Fibroblast of the conjunctiva (primary cell): Measurements from ENCODE around the gene MAMSTR.
"Not testable (repeated sequence)": the region's sequence is repeated elsewhere in the genome, so short reads cannot be mapped to it uniquely, and the experiment has no call there.

ENCODE experiments used
- DNase-seq: peaks from one replicate; pipeline ENCODE4 v3.0.0-alpha.2; 2010; ENCODE audit warnings: low read depth

The MAMSTR gene

GRCh38 chr19:48719263-48720171 lies at the start of gene MAMSTR:
MAMSTR (minus strand) TSS chr19:48719725; CDS start chr19:48719031, 694 bp downstream.
- DNase-seq = no peak

DNA sequence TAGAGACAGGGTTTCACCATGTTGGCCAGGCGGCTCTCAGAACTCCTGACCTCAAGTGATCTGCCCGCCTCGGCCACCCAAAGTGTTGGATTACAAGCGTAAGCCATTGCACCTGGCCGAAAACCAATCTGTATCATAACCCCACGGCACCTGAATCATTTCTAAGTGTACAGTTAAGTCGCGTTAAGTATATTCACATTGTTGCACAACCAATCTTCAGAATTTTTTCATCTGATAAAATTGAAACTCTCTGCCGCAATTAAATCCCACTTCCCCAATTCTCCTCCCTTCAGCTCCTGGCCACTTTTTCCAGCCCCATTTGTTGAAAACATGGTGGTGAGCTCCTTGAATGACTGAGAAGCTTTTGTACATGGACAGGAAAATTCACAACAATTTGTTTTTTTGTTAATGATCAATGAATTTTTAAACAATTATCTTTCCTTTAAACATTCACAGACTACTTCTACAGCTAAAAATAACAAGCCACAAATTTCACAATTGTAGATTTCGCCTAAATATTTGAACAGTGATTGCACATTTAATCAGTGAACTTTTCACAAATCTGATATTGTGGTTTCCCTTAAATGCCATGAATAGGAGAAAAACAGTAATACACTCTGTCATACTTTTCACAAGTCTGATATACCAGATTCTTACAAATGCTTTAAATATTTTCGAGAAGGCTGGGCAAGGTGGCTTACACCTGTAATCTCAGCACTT lies 49.6 kb upstream of the MAMSTR start:
- DNase-seq = no peak

DNA sequence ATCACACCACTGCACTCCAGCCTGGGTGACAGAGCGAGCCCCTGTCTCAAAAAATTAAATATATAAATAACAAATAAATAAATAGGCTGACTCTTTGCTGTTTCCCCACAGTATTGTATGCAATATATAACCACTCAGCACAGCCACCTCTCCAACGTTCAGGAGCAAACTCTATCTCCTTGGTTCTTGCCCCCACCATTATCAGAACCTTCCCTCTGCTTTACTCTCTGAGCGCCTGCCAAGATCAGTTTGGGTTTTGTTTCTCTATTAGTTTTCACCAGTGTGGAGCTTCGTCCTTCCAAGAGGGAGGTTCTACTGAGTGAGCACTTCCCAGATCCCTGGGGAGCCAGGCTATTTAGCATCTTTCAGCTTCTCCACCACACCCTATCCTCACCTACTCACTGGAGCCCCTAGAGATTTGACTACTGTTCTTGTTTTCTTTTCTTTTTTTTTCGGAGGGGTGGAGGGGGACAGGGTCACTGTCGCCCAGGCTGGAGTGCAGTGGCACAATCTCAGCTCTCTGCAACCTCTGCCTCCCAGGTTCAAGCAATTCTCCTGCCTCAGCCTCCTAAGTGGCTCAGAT lies 48.7 kb upstream of the MAMSTR start:
- DNase-seq = not testable (repeated sequence)

- DNase-seq = not testable (repeated sequence)
These were observed 46.3 kb upstream of the MAMSTR start for GRCh38 chr19:48765816-48766215.

DNA sequence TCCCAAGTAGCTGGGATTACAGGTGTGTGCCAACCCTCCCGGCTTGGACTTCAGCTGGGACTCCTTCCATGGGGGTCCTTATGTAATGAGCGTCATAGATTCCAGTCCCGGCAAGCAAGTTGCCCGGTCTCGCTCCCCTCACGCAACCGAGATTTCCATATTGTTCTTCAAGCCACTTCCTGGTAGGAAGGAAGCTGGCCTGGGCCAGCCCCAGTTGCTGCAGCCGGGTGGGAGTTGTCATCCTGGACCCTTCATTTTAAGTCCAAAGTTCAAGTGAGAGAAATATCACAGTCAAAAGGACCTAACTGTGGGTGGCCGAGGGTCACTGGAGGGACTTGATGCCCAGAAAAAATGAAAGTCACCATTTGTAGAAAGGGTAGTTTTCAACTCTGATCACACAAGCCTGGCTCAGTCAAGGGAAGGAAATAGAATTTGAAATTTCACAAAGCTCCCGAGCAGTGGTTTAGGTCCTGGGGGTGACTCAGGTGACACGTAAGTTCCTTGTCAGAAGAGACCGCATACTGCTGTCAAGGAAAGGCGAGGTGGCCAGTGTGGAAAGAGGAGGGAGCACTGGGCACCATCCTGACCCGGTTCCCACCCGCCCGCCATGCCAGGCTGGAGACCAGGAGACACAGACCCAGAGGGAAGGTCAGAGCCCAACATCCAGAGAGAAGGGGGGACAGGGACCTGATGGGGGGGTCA lies 41.1 kb upstream of the MAMSTR start:
- DNase-seq = no peak

GRCh38 chr19:48757741-48758144 lies 38.2 kb upstream of the MAMSTR start:
- no peak for DNase-seq

- no peak for DNase-seq
These were observed 37.7 kb upstream of the MAMSTR start for GRCh38 chr19:48757089-48757675.

DNA sequence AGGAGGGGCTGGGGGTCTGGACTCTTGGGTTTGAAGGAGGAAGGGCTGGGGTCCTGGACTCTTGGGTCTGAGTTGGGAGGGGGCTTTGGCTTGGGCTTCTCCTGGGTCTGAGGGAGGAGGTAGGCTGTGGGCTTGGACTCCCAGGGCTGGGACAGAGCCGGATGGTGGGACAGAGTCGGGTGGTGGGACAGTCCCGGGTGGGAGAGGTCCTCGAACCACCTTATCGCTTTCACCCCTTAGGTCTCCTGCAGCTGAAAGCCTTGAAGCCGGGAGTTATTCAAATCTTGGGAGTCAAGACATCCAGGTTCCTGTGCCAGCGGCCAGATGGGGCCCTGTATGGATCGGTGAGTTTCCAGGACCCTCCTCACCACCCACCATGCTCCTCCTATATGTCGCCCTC lies 37.2 kb upstream of the MAMSTR start:
- no peak for DNase-seq

- no peak for DNase-seq
These were observed 36.7 kb upstream of the MAMSTR start for GRCh38 chr19:48756212-48756611.

GRCh38 chr19:48755787-48756186 lies 36.3 kb upstream of the MAMSTR start:
- no peak for DNase-seq

- DNase-seq = no peak
These were observed 35.6 kb upstream of the MAMSTR start, which contains the start of gene FGF21 for GRCh38 chr19:48755084-48755641. FGF21 (plus strand) TSS chr19:48755524; CDS start chr19:48756237, 713 bp downstream.

DNA sequence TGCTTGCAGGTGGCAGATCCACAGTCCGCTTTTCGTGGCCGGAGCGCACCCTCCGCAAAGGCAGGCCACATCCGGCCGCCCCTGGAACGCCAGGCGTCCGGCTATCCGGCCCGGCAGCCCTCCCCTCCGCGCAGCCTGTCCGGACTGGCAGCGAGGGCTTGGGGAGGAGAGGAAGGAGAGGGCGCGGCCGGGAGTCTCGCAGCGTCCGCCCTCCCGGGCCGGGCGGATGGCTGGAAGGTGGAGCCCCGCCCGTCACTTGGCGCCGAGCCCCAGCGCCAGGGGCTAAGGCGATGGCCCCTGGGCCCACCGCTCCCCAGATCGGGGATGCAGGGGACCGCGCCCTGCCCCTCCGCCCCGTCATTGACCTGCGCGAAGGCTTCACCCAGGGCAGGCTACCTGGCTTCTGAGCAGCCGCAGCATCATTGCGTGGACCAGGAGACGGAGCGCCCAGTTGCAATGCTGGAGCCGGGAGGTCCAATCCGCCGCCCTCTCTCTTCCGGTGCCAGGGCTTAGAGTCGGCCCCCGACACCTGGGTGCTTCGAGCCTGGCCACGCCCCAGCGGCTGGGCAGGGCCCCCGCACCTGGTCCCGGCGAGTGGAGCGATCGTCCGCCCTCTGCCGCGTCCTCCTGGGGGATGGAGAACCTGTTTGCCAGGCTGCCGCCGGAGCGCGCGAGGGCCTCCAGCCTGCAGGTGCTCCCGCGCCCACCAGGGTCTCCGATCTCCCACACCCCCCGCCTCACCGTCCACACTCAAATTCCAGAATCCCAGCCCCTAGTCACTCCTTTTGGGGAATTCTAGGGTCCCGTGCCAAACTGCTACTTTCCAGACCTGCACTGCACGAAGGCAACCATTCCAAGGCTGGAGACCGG lies 33.2 kb upstream of the MAMSTR start, which contains the start of gene FUT1:
Gene FUT1, minus strand, starts transcription at position 146 of the 870 bp plus-strand sequence. CDS start 1,360 bp downstream, outside the sequence.
- no peak for DNase-seq

DNA sequence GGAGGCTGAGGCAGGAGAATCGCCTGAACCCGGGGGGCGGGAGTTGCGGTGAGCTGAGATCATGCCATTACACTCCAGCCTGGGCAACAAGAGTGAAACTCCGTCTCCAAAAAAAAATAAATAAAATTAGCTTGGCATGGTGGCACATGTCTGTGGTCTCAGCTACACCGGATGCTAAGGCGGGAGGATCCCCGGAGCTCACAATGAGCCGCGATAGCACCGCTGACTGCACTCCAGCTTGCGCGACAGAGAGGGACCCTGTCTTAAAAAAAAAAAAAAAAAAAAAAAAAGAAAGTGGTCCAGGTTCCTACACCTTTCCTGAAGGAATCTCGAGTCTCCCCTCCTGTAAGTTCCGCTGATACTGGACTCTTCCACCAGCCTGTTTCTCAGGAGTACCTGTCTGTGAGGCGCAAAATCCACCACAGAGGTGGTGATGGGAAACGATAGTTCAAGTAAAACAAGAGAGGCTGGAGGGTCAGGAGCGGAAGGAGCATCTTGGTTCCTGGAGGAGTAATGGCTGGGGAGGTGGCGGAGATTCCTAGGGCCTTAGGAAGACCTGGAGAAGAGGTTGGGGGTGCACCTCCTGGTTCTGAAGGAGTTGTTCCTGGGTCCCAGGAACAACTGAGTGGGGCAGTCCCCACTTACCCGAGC lies 32.4 kb upstream of the MAMSTR start:
- DNase-seq = no peak

DNA sequence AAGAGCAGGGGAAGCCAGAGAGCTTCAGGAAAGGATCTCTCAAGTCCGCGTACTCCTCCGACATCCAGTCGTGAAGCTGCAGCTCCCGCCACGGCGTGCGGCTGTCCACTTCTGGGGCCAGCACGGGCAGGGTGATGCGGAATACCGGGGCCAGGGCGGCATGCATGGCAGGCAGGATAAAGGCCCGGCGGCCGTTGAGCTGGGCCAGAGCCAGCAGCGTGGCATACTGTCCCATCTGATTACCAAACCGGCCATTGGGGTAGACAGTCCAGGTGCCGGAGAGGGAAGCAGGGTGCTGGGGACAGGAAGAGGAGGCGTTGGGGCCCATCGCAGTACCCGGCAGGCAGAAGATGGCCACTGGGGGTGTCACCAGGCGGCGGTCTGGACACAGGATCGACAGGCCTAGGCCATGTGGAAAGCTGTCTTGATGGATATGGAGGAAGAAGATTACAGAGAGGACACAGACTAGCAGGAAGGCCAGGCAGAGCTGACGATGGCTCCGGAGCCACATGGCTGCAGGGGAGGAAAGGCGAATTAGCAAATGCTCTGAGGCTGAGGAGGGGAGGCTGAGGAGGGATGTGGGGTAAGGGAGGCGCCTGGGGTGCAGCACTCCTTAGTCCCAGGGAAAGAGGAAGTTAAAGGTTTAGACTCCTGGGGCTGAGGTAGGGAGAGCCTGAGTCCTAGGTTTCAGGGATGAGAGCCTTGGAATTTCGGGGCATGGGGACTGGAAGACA lies 31.4 kb upstream of the MAMSTR start:
- DNase-seq = no peak

DNA sequence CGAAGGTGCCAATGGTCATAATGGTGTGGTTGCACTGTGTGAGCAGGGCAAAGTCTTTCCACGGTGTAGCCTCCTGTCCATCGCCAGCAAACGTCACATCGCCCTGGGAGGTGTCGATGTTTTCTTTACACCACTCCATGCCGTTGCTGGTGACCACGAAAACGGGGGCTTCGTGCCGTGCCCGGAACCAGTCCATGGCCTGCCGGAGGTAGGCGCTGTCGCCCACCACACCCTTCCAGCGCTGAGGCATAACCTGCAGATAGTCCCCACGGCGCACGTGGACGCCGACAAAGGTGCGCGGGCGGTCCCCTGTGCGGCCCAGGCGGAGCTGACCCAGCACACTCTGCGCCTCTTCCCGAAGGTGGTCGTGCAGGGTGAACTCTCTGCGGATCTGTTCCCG lies 30.8 kb upstream of the MAMSTR start:
- DNase-seq = no peak

- no peak for DNase-seq
These were observed 30.2 kb upstream of the MAMSTR start for GRCh38 chr19:48749571-48750198.

DNA sequence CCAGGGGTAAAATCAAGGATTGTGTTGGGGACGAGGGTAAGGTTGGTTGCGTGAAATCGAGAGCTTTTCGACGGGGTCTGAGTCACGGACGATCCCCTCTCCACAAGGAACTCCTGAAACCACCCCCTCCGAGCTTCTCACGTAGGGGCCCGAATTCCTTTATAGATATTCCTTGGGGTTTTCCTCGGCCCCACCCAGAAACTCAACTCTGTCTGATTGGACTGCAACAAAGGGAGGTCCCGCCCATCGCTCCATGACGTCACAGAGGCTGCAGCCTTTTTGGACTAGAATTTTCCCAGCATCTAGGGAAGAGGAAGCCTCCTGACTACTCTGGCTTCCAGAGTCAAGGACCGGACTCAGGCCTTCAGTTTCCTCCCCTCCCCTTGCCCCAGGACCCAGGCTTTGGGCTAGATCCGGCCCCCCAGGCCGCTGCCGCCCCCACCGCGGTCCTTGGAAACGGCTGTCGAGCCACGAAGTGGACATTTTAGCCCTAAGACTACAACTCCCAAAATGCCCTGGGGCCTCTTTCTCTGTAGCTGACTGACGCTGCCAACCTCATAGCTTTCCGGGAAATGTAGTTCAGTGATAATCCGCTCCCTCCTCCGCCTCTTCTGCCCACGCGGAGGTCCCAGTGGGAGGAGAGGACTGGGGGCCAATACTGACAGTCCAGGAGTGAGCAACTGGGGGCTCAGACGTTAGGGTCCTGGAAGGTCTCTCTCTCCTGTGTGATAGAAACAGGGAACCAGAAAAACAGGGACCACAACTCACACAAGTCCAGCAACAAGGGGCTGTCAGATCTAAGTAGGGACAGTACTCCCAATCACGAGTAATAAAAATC lies 27.4 kb upstream of the MAMSTR start, which contains the start of gene IZUMO1:
Gene IZUMO1, minus strand, starts transcription at position 172 of the 838 bp plus-strand sequence. CDS start 1,050 bp downstream, outside the sequence.
- DNase-seq = peak; percentile 73
